PC-9 (cell line): ENCODE measurements around the gene MYO16. TPM values are rescaled to one million over a fixed set of nuclear protein-coding genes. Genes with fewer than 3 reads are reported as not detected.

Experiments used
- BruUV-seq: library from RNA; stranded (reverse); fragments of 400-500 nt; replicated peaks from 2 replicates; lab custom pipeline; 2021; lab: Mats Ljungman, UMichigan
- CTCF ChIA-PET: fragments of 300-600 bp; sonication (Branson Sonifier 250); formaldehyde crosslinking; loops from one replicate; lab custom pipeline; 2022; ENCODE audit warnings: antibody characterized with exemption; lab: Charles Lee
- POLR2A ChIA-PET: fragments of 300-600 bp; sonication (Branson Sonifier 250); formaldehyde crosslinking; loops from one replicate; lab custom pipeline; 2022; ENCODE audit warnings: antibody characterized with exemption; ENCODE audit not compliant: unreplicated experiment; lab: Charles Lee
- DNase-seq, 2 experiments: peaks; one replicate each; pipeline versions ENCODE4 v3.0.0 to v3.0.0-alpha.2; 2015 to 2022; ENCODE audit warnings: mixed read lengths in 1 of 2
- H2AFZ ChIP-seq: fragments of 200-600 bp; sonication (generic); 2 replicates; pipeline ENCODE4 v1.8.1; 2017; ENCODE audit warnings: antibody characterized with exemption
- H3F3A ChIP-seq: fragments of 200-600 bp; sonication (generic); 2 replicates; pipeline ENCODE4 v1.8.1; 2017; ENCODE audit warnings: antibody characterized with exemption, mild to moderate bottlenecking, low read depth; ENCODE audit not compliant: insufficient read depth
- H3K27ac ChIP-seq: fragments of 200-600 bp; sonication (generic); 2 replicates; pipeline ENCODE4 v1.6.1; 2016; ENCODE audit warnings: mixed run types
- H3K27me3 ChIP-seq: fragments of 200-600 bp; sonication (generic); 2 replicates; pipeline ENCODE4 v1.6.1; 2016; ENCODE audit warnings: low read depth, mixed run types; ENCODE audit not compliant: insufficient read depth
- H3K36me3 ChIP-seq: fragments of 200-600 bp; sonication (generic); 2 replicates; pipeline ENCODE4 v1.6.1; 2016; ENCODE audit warnings: low read depth, mixed run types
- H3K4me1 ChIP-seq: fragments of 200-600 bp; sonication (generic); replicated peaks from 2 replicates; pipeline ENCODE4 v1.6.1; 2016; ENCODE audit warnings: mixed run types; ENCODE audit not compliant: insufficient read depth
- H3K4me2 ChIP-seq: fragments of 200-600 bp; sonication (generic); 2 replicates; pipeline ENCODE4 v1.6.1; 2017; ENCODE audit warnings: mixed run types
- H3K4me3 ChIP-seq: fragments of 200-600 bp; sonication (generic); 2 replicates; pipeline ENCODE4 v1.6.1; 2016; ENCODE audit warnings: mixed run types
- H3K79me2 ChIP-seq: fragments of 200-600 bp; sonication (generic); 2 replicates; pipeline ENCODE4 v1.6.1; 2017; ENCODE audit warnings: low read depth, mixed run types
- H3K9me2 ChIP-seq: fragments of 200-600 bp; sonication (generic); 2 replicates; pipeline ENCODE4 v1.8.1; 2017; ENCODE audit warnings: mild to moderate bottlenecking; ENCODE audit not compliant: insufficient read depth
- H3K9me3 ChIP-seq: fragments of 200-600 bp; sonication (generic); 2 replicates; pipeline ENCODE4 v1.8.1; 2016; ENCODE audit warnings: low read depth; ENCODE audit not compliant: insufficient read depth
- H4K20me1 ChIP-seq: fragments of 200-600 bp; sonication (generic); 2 replicates; pipeline ENCODE4 v1.8.1; 2017; ENCODE audit not compliant: insufficient read depth
- EZH2 ChIP-seq: fragments of 200-600 bp; sonication (generic); IDR thresholded peaks from 2 replicates; pipeline ENCODE4 v1.8.0; 2017; ENCODE audit warnings: antibody characterized with exemption, low read depth
- intact Hi-C: fragments of 100-400 bp; cut with micrococcal nuclease; formaldehyde crosslinking; loops from one replicate; pipeline ENCODE4 v1.10.0; 2022; ENCODE audit not compliant: unreplicated experiment
- total RNA-seq: library from RNA; stranded (reverse); gene quantifications from 2 replicates; pipeline ENCODE4 v1.2.3, GENCODE V29; 2021
- TF ChIP-seq, protein P1 (sequence below): fragments of 200-600 bp; sonication (generic); conservative IDR thresholded peaks from 2 replicates; pipeline ENCODE4 v1.6.1; 2017; ENCODE audit warnings: mixed run types, antibody characterized with exemption, mild to moderate bottlenecking, moderate library complexity

Gene MYO16
- total RNA-seq, 1 experiment from 2014 or later: 0.59 TPM

DNA sequence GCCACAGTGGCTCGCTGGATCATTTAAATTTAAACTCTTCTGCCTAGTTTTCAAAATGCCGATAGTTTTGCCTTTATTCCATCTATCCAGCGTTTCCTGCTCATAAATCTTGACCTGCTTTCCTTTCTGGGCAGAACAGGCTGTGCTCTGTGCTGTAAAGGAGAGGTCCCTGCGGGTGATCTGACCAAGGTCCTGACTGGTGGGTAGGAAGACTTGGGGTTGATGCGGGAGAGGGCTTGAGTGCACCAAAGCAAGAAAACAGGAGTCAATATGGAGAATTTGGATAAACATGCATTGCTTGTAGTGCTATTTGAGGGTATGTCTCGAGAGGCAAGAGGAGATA is 533.6 kb downstream of the MYO16 start:
- H3K4me2 ChIP-seq: no peak overlapping the region
- H3K79me2 ChIP-seq: no peaks in the 10 kb centered on the region
- ChIA-PET POLR2A (no interaction called here), CTCF (no interaction called here)
- H3K9me2 ChIP-seq: no peaks in the 10 kb centered on the region
- peaks cover 8% of the 10 kb centered on the region; the same call in 1 of the 2 replicates for H3F3A ChIP-seq
- H3K9me3 ChIP-seq: no peaks in the 10 kb centered on the region
- no peak overlapping the region for H2AFZ ChIP-seq
- no peak overlapping the region for H3K27ac ChIP-seq
- H3K4me3 ChIP-seq: no peak overlapping the region
- no peaks in the 10 kb centered on the region for H4K20me1 ChIP-seq
- H3K27me3 ChIP-seq: no peaks in the 10 kb centered on the region
- intact Hi-C loops: no loop called here
- no peaks in the 10 kb centered on the region for H3K36me3 ChIP-seq
- DNase-seq: no peak
- BruUV-seq: no TSS peak
- no peak for TF ChIP-seq EZH2
- TF ChIP-seq, protein P1, sequence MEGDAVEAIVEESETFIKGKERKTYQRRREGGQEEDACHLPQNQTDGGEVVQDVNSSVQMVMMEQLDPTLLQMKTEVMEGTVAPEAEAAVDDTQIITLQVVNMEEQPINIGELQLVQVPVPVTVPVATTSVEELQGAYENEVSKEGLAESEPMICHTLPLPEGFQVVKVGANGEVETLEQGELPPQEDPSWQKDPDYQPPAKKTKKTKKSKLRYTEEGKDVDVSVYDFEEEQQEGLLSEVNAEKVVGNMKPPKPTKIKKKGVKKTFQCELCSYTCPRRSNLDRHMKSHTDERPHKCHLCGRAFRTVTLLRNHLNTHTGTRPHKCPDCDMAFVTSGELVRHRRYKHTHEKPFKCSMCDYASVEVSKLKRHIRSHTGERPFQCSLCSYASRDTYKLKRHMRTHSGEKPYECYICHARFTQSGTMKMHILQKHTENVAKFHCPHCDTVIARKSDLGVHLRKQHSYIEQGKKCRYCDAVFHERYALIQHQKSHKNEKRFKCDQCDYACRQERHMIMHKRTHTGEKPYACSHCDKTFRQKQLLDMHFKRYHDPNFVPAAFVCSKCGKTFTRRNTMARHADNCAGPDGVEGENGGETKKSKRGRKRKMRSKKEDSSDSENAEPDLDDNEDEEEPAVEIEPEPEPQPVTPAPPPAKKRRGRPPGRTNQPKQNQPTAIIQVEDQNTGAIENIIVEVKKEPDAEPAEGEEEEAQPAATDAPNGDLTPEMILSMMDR: no peak
- H3K4me1 ChIP-seq: peaks cover 39% of the 10 kb centered on the region

GRCh38 chr13:109165417-109165904 is 536.0 kb downstream of the MYO16 start:
- intact Hi-C loops: no loop called here
- no peaks in the 10 kb centered on the region for H3F3A ChIP-seq
- H3K4me2 ChIP-seq: no peak overlapping the region
- no peak overlapping the region for H3K27ac ChIP-seq
- DNase-seq: no peak
- no peaks in the 10 kb centered on the region for H3K9me3 ChIP-seq
- H3K4me3 ChIP-seq: no peak overlapping the region
- no peak overlapping the region for H2AFZ ChIP-seq
- H3K27me3 ChIP-seq: no peaks in the 10 kb centered on the region
- BruUV-seq: no TSS peak
- no peaks in the 10 kb centered on the region for H3K79me2 ChIP-seq
- ChIA-PET POLR2A (no interaction called here), CTCF (no interaction called here)
- TF ChIP-seq EZH2: no peak
- TF ChIP-seq, protein P1: no peak
- H3K9me2 ChIP-seq: no peaks in the 10 kb centered on the region
- H4K20me1 ChIP-seq: no peaks in the 10 kb centered on the region
- no peaks in the 10 kb centered on the region for H3K36me3 ChIP-seq
- peaks cover 19% of the 10 kb centered on the region for H3K4me1 ChIP-seq

DNA sequence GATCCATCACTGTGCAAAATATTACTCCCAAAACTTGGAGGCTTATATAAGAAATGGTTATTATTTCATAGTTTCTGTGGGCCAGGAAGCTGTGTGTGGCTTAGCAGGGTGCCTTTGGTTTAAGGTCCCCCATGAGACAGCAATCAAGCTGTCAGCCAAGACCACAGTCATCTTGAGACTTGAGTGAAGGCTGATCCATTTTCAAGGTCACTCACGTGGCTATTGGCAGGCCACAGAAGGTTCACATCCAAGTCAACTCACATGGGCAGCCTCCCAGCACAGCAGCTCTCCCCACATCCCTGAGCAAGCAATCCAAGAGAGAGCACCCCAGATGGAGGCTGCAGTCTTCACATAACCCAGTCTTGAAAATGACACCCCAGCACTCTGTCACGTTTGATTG is 537.4 kb downstream of the MYO16 start:
- Histone ChIP-seq H3K9me2 (no peaks in the 10 kb centered on the region), H3K27me3 (no peaks in the 10 kb centered on the region), H3K4me2 (no peak overlapping the region), H3K4me1 (peaks cover 11% of the 10 kb centered on the region), H3K4me3 (no peak overlapping the region), H3K36me3 (no peaks in the 10 kb centered on the region), H3K79me2 (no peaks in the 10 kb centered on the region), H3K27ac (no peak overlapping the region), H4K20me1 (no peaks in the 10 kb centered on the region), H2AFZ (no peak overlapping the region), H3K9me3 (no peaks in the 10 kb centered on the region), H3F3A (no peaks in the 10 kb centered on the region)
- intact Hi-C loops: no loop called here
- no TSS peak for BruUV-seq
- no peak for DNase-seq
- no peak for TF ChIP-seq EZH2
- TF ChIP-seq, protein P1: no peak
- ChIA-PET POLR2A (no interaction called here), CTCF (no interaction called here)
